HEK293 (cell line): Measurements from ENCODE around the gene PSMC3.

ENCODE experiments used
- CTCF ChIP-seq: fragments of 450-650 bp; formaldehyde crosslinking; IDR thresholded peaks from 2 replicates; pipeline ENCODE4 v1.5.1; 2016; ENCODE audit warnings: missing biosample characterization, missing genetic modification characterization
- REST ChIP-seq: fragments of 450-650 bp; formaldehyde crosslinking; IDR thresholded peaks from 2 replicates; pipeline ENCODE4 v1.5.1; 2016; ENCODE audit warnings: missing biosample characterization, missing genetic modification characterization
- TCF7L2 ChIP-seq: IDR thresholded peaks from 2 replicates; pipeline ENCODE4 v1.6.1; 2011; ENCODE audit warnings: low read depth, mild to moderate bottlenecking, inconsistent platforms, low read length, moderate library complexity, borderline replicate concordance
- ZNF18 ChIP-seq: fragments of 450-650 bp; formaldehyde crosslinking; IDR thresholded peaks from 2 replicates; pipeline ENCODE4 v1.5.1; 2016; ENCODE audit warnings: missing biosample characterization, missing genetic modification characterization
- ZXDB ChIP-seq: fragments of 450-650 bp; formaldehyde crosslinking; IDR thresholded peaks from 2 replicates; pipeline ENCODE4 v1.5.1; 2016; ENCODE audit warnings: missing biosample characterization, missing genetic modification characterization

- TF ChIP-seq ZXDB (tag by site-specific recombination) (no peak), ZNF18 (tag by site-specific recombination) (no peak), CTCF (no peak), REST (tag by site-specific recombination) (no peak), TCF7L2 (no peak)
These were observed 8.5 kb downstream of the PSMC3 start for GRCh38 chr11:47417712-47418111.
